ENCODE data around the gene UBTD1.

- TF ChIP-seq EZH2phosphoT487 (conservative IDR thresholded peaks at IDR 0.05; ENCODE audit: low read length) (no peak), CTCF (IDR thresholded peaks at IDR 0.05; ENCODE audit: insufficient read depth, low read length, poor library complexity, severe bottlenecking) (no peak)
These were observed 99.9 kb downstream of the UBTD1 start for GRCh38 chr10:97598407-97599271.

Measured in SU-DHL-6 (cell line).